A549 (cell line): Measurements from ENCODE around the gene FGD4.

ENCODE experiments used
- CBX8 ChIP-seq: fragments of 200-600 bp; sonication (generic); IDR thresholded peaks from 2 replicates; pipeline ENCODE4 v1.6.1; 2016
- CTCF ChIP-seq: fragments of >200 bp; sonication (Bioruptor Twin); formaldehyde crosslinking; IDR thresholded peaks from 3 replicates; pipeline ENCODE4 v1.5.1; 2016
- HDAC2 ChIP-seq: fragments of 200-600 bp; sonication (generic); IDR thresholded peaks from 2 replicates; pipeline ENCODE4 v1.6.1; 2016
- HEYL ChIP-seq: fragments of 250-450 bp; sonication (Bioruptor Pico); IDR thresholded peaks from 2 replicates; pipeline ENCODE4 v1.8.0; 2021; ENCODE audit warnings: mild to moderate bottlenecking, moderate library complexity
- HOXA7 ChIP-seq: fragments of 250-450 bp; sonication (Bioruptor Pico); IDR thresholded peaks from 2 replicates; pipeline ENCODE4 v1.5.0; 2020; ENCODE audit warnings: mild to moderate bottlenecking, moderate library complexity
- MAX ChIP-seq: IDR thresholded peaks from 2 replicates; pipeline ENCODE4 v1.6.1; 2012
- POLR2A ChIP-seq: IDR thresholded peaks from 2 replicates; pipeline ENCODE4 v1.6.1; 2012; ENCODE audit warnings: mild to moderate bottlenecking, low read length
- ZNF302 ChIP-seq: fragments of 250-450 bp; sonication (Bioruptor Pico); IDR thresholded peaks from 2 replicates; pipeline ENCODE4 v1.9.0; 2021; ENCODE audit warnings: inconsistent platforms, mild to moderate bottlenecking, moderate library complexity
- TF ChIP-seq, protein P1 (sequence below): fragments of >200 bp; sonication (Bioruptor Twin); formaldehyde crosslinking; IDR thresholded peaks from 3 replicates; pipeline ENCODE4 v1.6.1; 2016
- TF ChIP-seq, protein P2 (sequence below): IDR thresholded peaks from 2 replicates; pipeline ENCODE4 v1.6.1; 2012
- TF ChIP-seq, protein P3 (sequence below): IDR thresholded peaks from 2 replicates; pipeline ENCODE4 v1.6.1; 2012; ENCODE audit warnings: low read depth, borderline replicate concordance

- no peak for TF ChIP-seq CTCF
- TF ChIP-seq MAX = no peak
- TF ChIP-seq, protein P1, sequence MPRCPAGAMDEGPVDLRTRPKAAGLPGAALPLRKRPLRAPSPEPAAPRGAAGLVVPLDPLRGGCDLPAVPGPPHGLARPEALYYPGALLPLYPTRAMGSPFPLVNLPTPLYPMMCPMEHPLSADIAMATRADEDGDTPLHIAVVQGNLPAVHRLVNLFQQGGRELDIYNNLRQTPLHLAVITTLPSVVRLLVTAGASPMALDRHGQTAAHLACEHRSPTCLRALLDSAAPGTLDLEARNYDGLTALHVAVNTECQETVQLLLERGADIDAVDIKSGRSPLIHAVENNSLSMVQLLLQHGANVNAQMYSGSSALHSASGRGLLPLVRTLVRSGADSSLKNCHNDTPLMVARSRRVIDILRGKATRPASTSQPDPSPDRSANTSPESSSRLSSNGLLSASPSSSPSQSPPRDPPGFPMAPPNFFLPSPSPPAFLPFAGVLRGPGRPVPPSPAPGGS = no peak
- TF ChIP-seq HEYL (CRISPR knock-in tag) = no peak
- TF ChIP-seq, protein P2, sequence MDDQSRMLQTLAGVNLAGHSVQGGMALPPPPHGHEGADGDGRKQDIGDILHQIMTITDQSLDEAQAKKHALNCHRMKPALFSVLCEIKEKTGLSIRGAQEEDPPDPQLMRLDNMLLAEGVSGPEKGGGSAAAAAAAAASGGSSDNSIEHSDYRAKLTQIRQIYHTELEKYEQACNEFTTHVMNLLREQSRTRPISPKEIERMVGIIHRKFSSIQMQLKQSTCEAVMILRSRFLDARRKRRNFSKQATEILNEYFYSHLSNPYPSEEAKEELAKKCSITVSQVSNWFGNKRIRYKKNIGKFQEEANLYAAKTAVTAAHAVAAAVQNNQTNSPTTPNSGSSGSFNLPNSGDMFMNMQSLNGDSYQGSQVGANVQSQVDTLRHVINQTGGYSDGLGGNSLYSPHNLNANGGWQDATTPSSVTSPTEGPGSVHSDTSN = no peak
- TF ChIP-seq CBX8 = no peak
- no peak for TF ChIP-seq POLR2A
- TF ChIP-seq HDAC2 = no peak
- TF ChIP-seq ZNF302 = no peak
- no peak for TF ChIP-seq HOXA7 (CRISPR knock-in tag)
- TF ChIP-seq, protein P3, sequence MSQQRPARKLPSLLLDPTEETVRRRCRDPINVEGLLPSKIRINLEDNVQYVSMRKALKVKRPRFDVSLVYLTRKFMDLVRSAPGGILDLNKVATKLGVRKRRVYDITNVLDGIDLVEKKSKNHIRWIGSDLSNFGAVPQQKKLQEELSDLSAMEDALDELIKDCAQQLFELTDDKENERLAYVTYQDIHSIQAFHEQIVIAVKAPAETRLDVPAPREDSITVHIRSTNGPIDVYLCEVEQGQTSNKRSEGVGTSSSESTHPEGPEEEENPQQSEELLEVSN = no peak
These were observed 19.7 kb upstream of the FGD4 start for GRCh38 chr12:32379667-32380066.
